Muscle of back (tissue), 11 donors: Measurements from ENCODE around the gene CD200R1. TPM values are rescaled to one million over a fixed set of nuclear protein-coding genes. Genes with fewer than 3 reads are reported as not detected.
"Not testable (repeated sequence)": the region's sequence is repeated elsewhere in the genome, so short reads cannot be mapped to it uniquely, and the experiment has no call there.

Experiments
- DNase-seq, 3 donors: peaks; one replicate each; pipeline versions ENCODE4 v3.0.0 to v3.0.0-alpha.2; 2013
- polyA plus RNA-seq, 10 donors: library from polyadenylated mRNA; unstranded; fragments of 120-200 nt; gene quantifications; one replicate each; pipeline ENCODE4 v1.2.1, GENCODE V29; 2013; ENCODE audit not compliant: insufficient read length in 10 of 10

The CD200R1 gene
- polyA plus RNA-seq, 10 donors, result 1.4 to 2.6 (median 2.1) TPM

- DNase-seq, result no peak
Measured at GRCh38 chr3:112976001-112976400, 1.1 kb upstream of the CD200R1 start.

GRCh38 chr3:112974178-112974517, 755 bp downstream of the CD200R1 start:
- DNase-seq, result no peak

- no peak for DNase-seq
Measured at GRCh38 chr3:112973325-112974177, 1.4 kb downstream of the CD200R1 start.

GRCh38 chr3:112972158-112972557, 2.7 kb downstream of the CD200R1 start:
- DNase-seq, result no peak

- no peak for DNase-seq
Measured at GRCh38 chr3:112967828-112968227, 7.1 kb downstream of the CD200R1 start.

GRCh38 chr3:112967425-112967824, 7.5 kb downstream of the CD200R1 start:
- no peak for DNase-seq

- no peak for DNase-seq
Measured at GRCh38 chr3:112966633-112967032, 8.3 kb downstream of the CD200R1 start.

GRCh38 chr3:112965656-112966055, 9.2 kb downstream of the CD200R1 start:
- no peak for DNase-seq

GRCh38 chr3:112963683-112964082, 11.2 kb downstream of the CD200R1 start:
- no peak for DNase-seq

- DNase-seq, result no peak
Measured at GRCh38 chr3:112958811-112959560, 15.9 kb downstream of the CD200R1 start.

GRCh38 chr3:112956351-112956750, 18.6 kb downstream of the CD200R1 start:
- no peak for DNase-seq

GRCh38 chr3:112948346-112948838, 26.5 kb downstream of the CD200R1 start:
- DNase-seq, result no peak

GRCh38 chr3:112931736-112932521, 43.0 kb downstream of the CD200R1 start:
- DNase-seq, result peak in 1 of 3 donors; percentile 5

GRCh38 chr3:112930771-112931170, 44.1 kb downstream of the CD200R1 start:
- DNase-seq, result no peak

GRCh38 chr3:112925969-112926368, 48.9 kb downstream of the CD200R1 start:
- no peak for DNase-seq

- DNase-seq, result no peak
Measured at GRCh38 chr3:112925560-112925959, 49.3 kb downstream of the CD200R1 start.

- DNase-seq, result not testable (repeated sequence)
Measured at GRCh38 chr3:112919541-112919940, 55.4 kb downstream of the CD200R1 start.

GRCh38 chr3:112908252-112908651, 66.7 kb downstream of the CD200R1 start:
- DNase-seq, result no peak

GRCh38 chr3:112904786-112905185, 70.1 kb downstream of the CD200R1 start:
- no peak for DNase-seq

GRCh38 chr3:112900113-112900512, 74.8 kb downstream of the CD200R1 start:
- peak; percentile 18 to 75 (median 73) for DNase-seq

GRCh38 chr3:112897791-112898190, 77.1 kb downstream of the CD200R1 start:
- DNase-seq, result no peak

- DNase-seq, result peak in 1 of 3 donors; percentile 7
Measured at GRCh38 chr3:112894258-112894657, 80.6 kb downstream of the CD200R1 start.
